ENCODE data around the gene DNAJB6.

The DNAJB6 gene

DNA sequence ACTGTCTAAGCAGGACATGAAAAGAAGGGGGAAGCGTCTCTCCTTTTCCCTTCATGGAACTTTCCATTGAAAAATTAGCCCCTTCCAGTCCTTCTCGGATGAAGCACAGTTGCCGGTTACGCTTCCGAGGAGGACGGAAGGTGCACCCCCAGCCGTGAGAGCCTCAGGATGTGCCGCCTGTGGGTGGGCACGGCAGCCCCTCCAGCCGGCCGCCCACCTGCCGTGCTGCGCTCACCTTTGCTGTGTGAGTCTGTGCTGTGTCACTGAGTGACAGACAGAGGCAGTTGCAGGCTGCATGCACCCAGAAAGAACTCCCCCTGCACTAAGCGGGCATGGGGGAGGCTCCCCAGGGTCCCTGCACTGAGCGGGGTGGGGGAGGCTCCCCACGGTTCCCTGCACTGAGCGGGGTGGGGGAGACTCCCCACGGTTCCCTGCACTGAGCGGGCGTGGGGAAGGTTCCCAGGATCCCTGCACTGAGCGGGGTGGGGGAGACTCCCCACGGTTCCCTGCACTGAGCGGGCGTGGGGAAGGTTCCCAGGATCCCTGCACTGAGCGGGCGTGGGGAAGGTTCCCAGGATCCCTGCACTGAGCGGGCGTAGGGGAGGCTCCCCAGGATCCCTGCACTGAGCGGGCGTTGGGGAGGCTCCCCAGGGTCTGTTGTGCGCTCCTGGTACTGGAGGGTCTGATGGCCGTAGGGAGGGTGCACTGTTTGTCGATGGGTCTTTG is 74.2 kb downstream of the DNAJB6 start:
- DNase-seq: no peak

DNA sequence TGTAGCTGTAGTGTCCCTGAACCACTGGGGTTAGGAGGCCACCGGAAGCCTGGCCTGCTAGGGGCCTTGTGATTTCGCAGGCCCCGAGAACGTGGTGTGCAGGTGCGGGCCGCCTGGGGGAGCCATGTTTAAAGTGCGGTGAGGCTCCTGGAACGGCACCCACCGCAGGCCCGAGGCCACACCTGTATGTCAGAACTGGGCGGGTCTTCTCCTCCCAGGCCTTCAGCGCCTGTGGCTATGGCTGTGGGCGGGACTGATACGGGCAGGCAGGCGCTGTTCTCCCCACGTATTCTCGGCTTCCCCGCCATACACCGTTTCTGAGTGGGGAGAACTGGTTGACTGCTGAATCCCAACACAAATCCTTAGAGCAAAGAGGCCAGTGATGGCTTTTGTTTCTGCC is 74.8 kb downstream of the DNAJB6 start:
- DNase-seq: peak; percentile 58

DNA sequence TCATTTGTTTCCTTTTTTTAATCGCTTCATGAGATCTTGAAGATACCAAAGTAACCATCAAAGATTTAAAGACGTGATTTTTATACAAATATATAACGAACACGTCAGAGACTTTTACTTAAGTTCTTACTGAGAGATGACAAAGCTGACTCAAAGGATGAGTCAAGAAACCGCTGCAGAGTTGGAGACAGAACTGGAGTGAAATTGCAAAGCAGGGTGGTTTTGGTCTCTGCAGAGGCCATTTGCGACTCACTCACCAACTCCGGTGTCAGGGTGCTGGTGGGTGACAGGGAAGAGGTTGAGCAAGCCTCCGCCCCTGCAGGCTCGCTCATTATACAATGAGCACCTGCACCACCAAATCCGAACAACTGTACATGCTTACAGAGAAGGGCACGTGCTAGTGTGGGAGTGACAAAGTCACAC is 75.2 kb downstream of the DNAJB6 start:
- DNase-seq: peak; percentile 39

DNA sequence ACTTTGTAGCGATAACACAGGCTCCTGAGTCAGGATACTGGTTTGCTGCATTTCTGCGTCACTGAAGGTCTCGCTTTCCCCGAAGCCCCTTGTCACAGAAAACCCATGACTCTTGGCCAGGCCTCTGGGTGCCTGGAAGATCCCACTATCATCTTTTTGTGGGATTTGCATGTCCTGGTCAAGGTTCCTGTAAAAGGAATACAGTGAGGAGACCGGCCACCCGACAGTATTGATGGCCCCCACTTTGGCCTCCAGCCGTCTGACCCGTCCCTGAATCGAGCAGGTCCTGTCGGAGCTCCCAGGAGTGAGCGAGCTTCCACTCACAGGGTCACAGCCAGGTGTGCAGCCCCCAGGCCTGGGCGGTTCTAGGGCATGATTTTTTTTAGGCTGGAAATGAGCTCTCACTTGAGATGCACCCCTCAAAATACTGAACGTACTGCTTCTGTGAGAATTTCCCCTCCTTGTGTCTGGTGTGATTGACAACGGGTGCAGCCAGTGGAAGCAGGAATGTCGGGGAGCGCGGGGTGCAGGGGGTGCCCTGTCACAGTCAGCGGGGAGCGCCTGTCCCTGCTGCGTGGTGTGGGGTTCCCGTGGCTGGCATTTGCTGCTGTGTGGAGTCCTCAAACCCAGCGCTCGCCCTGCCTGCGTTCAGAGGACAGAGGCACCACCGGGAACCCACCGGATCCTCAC is 75.8 kb downstream of the DNAJB6 start:
- DNase-seq: no peak

DNA sequence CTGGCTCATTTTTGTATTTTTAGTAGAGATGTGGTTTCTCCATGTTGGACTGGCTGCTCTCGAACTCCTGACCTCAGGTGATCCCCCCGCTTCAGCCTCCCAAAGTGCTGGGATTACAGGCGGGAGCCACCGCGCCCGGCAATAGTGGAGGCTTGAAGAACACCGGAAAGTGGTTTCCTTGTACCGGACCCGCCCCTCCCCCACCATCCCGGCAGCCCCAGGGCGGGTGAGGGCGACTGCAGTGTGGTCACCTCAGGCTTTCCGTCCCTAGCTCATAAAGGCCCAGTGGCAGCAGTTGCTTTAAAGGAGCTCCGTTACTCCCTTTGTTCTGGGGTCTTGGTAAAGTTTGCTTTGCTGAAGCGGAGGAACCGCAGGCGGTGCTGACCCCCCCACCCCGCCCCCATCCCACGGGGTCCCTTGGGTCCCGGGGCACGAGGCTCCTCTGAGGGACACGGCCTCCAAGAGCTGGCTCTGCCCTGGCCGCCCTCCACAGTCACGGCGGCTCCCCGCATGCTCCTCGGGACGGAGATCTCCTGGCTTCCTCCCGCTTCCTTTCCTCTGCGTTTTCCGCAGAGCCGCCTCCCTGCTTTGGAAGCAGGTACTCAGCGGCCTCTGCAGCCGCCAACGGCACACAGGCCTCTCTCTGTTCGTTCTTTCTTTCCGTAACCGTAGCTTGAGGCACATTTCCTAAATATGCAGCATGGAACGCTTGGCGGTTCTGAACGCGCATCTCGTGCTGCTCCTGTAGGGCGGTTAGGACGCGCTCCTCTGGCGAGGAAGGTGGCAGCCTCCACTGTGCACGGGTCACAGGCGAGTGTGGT is 77.3 kb downstream of the DNAJB6 start:
- no peak for DNase-seq

DNA sequence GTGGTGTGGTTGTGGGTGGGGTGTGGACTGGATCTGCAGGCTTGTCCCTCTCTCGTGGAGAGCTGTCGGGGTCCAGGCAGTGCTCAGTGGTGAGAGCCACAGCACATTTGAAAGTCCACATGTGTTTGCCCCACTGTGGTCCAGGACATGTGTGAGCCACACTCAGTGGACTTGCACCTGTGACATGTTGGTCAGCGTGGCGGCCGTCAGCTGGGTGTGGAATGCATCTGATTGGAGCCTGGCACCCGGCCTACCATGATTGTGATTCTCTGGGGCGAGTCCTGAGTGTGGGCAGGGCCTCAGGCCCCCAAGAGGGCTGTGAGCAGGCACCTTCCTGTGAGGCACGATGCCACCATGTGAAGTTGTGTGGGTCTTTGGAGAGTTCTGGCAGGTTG is 77.9 kb downstream of the DNAJB6 start:
- no peak for DNase-seq

DNA sequence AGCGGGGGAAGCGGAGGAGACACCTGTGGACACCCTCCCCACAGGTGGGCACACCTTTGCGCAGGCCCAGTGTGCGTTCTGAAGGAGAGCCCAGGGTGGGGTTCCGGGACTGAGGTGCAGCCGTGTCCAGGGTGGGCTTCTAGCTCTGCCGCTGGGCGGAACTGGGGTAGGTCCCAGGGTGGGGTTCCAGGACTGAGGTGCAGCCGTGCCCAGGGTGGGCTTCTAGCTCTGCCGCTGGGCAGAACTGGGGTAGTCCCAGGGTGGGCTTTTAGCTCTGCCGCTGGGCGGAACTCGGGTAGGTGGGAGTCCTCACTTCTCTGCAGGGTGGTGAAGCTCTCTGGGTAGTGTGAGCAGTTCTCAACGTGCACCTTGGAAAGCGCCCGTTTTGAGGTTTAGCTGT is 78.7 kb downstream of the DNAJB6 start:
- no peak for DNase-seq

DNA sequence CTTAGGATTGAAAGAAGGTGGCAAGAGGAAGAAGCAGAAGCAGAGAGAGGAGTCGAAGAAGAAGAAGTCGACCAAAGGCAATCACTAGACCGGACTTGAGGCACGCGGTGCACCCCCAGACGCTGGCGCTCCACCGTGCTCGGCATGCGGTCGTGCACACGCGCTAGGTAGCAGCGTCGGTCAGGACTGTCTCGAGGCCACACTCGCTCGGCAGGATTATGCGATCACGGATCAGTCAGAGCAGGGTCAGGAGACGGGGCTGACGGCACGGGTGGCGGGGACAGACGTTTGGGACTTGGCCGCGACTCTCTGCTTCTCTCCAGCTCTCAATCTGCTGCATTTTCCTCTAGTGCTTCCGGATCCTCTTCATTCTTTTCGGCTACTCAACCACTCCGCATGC is 79.2 kb downstream of the DNAJB6 start:
- DNase-seq: no peak

DNA sequence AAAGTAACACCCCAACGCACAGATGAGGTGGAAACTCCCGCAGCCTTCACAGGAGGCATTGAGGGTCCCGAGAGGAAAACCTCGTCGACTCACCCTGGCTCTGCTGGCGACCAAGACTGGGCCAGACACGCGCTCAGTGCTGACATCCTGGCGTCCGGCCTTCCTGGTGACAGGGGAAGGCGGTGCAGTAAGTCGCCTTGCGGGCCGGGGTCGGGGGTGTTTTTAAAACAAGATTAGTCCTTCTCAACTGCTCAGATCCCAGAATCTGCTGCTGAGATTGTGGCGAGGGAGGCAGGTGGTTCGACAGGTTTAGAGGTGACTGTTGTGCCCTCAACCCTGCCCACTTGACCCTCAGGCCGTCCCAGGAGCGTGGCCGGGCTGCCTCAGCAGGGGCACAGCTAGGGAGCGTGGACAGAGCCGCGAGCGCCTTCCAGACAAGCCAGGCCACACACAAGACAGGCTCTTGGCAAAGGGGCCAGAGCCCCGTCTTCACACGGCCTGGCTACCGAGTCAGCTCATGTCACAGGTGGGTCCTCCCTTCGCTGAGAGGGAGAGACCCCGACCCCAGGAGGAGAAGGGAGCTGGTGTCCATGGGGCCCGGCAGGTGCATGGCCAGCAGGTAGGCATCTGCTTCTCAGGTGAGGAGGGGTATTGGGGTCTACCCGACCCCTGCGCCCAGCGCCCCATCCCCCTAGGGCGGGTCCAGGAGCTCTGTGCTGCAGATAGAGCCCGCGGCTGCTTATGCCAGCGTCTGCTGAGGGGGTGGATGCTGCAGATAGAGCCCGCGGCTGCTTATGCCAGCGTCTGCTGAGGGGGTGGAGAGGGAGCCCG is 81.6 kb downstream of the DNAJB6 start:
- no peak for DNase-seq

DNA sequence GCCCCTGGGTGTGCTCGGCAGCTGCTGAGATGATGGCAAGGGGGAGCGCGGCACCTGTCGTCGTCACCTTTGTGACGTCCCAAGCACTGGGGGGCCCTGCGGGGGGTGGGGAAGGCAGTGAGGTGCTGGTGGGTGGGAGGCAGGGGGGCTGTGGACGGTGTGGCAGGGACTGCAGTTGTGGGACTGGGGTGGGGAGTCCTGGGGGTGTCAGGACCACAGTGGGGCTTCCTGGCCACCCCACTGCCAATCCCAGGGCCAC is 82.2 kb downstream of the DNAJB6 start:
- DNase-seq: no peak

DNA sequence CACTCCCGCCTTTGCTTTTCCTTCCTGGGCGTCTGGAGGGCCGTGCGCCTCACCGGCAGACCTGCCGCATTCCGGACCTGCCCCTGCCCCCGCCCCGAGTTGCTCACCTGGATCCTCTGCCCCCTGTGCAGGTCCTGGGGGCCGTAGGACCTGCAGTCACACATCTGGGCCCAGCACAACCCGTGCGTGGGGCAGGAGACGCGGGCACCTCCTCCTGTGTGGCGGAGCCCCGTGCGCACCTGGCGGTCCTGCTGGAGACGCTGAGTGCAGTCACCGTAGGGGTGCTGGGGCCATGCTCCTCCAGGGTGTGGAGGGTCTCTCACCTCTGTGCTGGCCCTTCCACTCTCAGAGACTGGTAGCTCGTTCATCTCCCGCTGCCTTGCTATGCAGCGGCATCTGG is 85.5 kb downstream of the DNAJB6 start:
- DNase-seq: no peak

DNA sequence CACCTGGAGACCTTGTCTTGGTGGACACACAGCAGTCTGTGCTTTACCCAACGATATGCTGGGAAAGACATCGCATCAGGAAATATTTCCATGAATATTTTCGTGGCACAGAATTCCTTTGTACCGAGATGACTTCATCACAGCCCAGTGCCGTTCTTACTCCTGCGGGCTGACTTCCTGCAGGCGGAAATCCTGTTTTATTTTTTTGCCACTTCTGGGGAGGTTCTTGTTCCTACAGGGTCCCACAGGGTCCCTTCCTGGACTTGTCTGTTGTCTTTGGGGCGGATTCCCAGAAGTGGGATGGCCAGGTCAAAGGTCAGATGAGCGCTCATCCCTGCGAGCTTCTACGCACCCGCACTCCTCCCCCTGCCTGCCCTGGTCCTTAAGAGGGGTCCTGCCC is 86.5 kb downstream of the DNAJB6 start:
- no peak for DNase-seq

DNA sequence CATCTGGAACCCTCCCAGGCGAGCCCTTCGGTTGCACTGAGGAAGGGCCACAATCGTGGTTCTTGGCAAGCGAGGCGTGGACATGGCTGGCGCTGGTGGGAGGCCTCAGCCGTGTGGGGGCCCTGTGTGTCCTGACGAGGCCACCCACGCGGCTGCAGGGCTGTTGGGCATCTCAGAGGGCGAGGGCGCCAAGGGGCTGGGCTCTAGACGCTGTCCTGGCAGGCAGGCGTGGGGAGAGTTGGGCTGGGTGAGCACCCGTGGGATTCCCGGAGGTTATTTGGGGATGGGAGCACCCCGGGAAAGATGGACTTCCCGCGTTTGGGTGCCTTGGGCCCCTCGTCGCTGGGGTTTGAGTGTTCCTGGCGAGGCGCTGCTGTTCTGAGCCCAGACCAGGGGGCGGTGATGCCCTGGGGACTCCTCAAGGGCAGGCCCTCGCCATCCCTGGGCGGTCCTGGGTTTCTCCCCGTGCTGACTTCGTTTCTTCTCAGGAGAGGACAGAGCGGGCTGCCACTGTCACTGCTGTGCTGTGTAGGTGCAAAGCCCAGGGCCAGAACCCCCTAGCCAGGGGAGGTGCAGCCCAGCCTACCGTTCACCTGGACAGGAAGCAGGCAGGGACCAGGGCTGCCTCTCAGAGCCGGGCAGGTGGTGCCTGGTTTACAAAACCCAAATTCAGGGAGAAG is 87.2 kb downstream of the DNAJB6 start:
- no peak for DNase-seq

DNA sequence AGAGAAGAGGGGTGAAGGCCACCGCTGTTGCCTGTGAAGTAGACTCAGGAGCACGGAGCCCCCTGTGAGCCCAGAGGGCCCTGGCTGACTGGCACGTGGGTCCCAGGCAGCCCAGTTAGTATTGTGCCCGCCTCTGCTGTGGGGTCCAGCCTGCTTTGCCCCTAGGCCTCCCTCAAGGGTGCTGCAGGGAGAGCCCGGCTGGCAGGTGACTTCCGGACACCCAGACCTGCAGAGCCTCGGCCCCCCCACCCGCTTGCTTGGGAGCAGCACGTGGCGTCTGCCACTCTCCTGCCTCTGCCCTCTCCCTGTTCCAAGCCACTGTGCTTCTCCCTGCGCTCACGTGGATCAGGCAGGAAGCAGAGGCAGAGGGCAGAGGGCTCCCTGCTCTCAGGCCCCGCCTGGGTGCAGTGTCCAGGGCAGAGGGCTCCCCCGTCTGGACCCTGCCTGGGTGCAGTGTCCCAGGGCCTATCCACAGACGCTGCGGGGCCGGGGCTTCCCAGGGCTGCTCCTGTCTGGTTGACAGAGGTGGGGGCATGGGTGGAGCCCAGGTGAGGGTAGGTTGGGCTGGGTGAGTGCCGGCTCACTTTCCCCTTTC is 88.4 kb downstream of the DNAJB6 start:
- no peak for DNase-seq

DNA sequence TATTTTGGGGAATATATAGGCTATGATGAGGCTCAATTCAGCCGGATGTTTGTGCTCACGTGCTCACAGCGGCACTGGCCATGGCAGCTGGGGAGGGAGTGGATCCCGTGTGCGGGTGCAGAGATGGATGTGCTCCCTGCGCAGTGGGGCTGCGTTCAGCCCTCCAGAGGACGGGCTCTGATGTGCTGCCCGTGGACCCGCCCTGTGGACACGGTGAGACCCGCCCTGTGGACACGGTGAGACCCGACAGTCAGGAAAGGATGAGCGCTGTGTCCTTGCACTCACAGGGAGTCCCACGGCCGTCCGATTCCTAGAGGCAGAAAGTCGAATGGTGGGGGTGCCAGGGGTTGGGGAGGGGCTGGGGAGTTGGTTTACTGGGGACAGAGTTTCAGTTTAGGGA is 89.0 kb downstream of the DNAJB6 start:
- DNase-seq: no peak

DNA sequence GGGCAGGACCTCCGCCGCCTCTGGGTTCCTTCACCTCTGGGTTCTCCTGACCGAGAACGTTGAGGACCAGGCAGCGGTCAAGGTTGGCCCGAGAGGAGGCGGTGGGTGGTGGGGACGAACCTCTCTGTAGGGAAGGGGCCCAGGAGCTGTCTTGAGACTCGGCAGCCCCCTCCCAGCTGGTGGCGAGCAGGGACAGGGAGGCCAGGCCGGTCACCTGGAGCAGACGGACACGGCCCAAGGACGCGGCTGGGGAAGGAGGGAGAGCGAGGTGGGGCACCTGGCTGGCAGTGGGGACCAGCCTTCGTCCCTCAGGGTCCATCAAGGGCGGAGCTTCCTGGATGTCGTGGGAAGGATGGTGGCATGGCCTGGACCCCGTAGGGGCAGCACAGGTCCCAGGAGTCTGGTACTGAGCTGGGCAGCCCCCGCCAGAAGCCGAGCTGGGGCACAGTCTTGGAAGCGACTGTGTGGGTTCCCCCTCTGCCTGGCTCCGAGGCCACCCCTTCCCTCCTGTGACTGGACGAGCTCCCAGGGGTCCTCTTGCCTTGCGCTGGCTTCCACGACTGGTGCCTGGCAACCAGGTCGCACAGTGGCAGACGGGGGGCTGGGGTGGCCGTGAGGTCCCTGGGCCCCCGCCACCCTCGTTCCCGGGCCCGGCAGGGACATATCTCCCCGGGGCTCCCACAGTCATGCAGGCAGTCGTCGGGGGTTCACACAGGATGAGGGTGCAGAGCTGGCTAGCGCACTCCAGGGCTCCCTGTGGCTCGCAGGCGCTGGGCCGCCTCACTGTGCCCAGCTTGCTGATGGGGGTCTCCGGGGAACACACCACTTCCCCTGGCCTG is 89.9 kb downstream of the DNAJB6 start:
- no peak for DNase-seq

DNA sequence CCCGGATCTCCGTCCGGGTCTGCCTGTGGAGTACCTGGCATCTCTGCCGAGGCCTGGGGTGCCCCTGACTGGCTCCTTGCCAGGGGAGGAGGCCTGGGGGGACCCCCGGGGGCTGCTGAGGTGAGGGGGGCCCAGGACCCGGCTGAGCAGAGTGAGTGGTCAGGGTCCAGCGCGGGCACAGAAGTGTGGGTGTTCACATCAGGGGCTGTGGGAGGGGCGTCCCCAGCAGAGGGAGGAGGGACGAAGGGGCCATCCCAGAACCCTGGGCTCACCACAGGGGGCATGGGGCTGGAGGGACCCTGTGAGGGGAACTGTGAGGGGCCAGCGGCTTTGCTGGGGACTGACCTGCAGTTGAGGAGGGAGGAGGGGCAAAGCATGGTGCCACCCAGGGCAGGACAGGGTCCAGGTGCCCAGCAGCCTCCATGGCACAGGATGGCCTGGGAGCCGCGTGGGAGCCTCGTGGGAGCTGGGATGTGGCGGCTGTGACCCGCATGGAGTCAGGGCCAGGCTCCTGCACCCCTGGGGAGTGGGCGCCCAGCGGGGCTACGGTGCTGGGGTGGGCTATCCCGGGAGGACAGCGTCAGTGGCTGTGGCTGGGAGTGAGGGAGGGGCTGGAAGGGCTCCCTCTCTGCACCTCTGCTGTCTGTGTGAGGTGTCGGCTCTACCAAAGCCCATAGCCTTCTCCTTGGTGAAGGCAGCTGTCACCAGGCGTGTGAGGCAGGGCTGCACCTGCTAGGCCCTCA is 91.2 kb downstream of the DNAJB6 start:
- DNase-seq: no peak

DNA sequence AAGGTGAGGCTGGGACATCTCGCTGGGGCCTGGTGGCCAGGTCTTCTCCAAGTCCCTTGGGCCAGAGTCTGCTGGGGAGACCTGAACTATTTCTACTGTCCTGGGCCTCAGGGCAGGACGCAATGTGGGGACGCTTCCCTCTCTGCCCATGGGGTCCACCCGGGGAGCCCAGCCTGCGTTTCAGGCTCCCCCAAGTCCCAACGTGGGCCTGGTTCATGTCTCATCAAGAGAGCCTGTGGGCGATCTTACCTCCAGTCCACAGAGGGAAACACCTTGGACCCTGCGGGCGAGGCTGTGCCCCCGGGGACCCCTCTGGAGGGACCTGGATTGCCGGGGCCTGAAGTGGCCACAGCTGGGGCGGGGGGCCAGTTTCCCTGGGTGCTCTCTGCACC is 91.7 kb downstream of the DNAJB6 start:
- no peak for DNase-seq

DNA sequence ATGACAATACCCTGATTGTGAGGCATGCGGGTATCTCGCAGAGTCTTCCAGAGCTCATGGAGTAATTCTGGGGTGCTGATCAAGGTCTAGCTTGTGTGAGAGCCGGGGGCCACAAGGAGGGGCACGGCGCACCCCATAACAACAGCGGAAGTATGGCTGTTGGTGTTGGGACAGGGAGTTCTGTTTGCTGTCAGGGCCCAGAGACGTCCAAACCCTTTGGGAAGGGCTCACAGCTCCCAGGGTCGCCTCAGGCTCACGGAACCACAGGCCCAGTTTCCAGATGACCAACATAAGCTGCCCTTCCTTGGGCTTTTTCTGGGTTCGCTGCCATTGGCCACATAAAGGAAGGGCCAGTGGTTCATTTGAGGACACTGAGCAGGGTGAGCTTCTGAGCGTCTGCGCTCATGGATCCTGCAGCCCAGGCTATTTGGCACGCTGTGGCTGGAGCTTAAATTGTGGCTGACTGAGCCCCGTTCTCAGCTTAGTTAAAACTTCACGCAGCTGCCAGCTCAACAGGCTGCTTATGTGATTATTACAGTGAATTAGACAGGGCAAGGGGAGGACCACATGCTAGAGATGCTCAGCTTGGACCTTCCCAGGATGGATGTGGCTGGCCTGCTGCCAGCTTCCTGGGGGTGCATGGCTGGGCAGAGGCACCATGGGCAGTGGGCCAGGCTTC is 92.3 kb downstream of the DNAJB6 start:
- DNase-seq: no peak

DNA sequence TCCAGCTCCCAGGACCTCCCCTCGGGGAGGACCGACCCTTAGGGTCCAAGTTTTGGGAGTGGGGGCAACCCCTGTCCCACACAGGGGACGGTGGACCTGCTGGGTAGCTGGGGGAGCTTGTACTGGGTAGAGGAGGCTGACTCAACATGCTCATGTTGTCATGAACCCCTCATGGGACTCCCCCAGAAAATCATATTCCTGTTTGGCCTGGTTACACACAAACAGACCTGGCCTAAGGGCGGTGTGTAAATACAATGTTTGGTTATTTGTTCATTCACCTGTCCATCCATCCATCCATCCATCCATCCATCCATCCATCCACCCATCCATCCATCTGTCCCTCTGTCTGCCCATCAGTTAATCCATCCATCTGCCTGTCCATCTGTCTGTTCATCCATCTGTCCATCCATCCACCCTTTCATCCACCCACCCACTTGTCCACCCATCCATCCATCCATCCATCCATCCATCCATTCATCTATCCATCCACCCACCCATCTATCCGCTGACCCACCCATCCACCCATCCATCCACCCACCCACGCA is 92.9 kb downstream of the DNAJB6 start:
- no peak for DNase-seq
